Spleen (tissue), 11 donors: ENCODE results near the gene KLHL14. TPM values are rescaled to one million over a fixed set of nuclear protein-coding genes. Genes with fewer than 3 reads are reported as not detected.

Experiments used
- DNase-seq: peaks from one replicate; pipeline ENCODE4 v3.0.0-alpha.2; 2020
- H3K27ac ChIP-seq, 8 donors: fragments of 200-600 bp; sonication (generic) in 7 of 8; 1 replicate in 4 of 8; 2 replicates in 4 of 8; pipeline versions ENCODE4 v1.5.0 to v1.8.0; 2016 to 2021; ENCODE audit warnings: inconsistent platforms in 4 of 8, mild to moderate bottlenecking in 4 of 8, moderate library complexity in 1 of 8
- H3K27me3 ChIP-seq, 7 donors: fragments of 200-600 bp; sonication (generic) in 6 of 7; replicated peaks in 1 of 7; 1 replicate in 4 of 7; 2 replicates in 3 of 7; pipeline versions ENCODE4 v1.5.0 to v1.8.0; 2016 to 2021; ENCODE audit warnings: inconsistent platforms in 3 of 7, mild to moderate bottlenecking in 1 of 7
- H3K36me3 ChIP-seq, 6 donors: fragments of 200-600 bp; sonication (generic) in 5 of 6; 1 replicate in 4 of 6; 2 replicates in 2 of 6; pipeline versions ENCODE4 v1.5.0 to v1.8.0; 2016 to 2021; ENCODE audit warnings: inconsistent platforms in 2 of 6
- H3K4me1 ChIP-seq, 6 donors: fragments of 200-600 bp; sonication (generic) in 5 of 6; 1 replicate in 3 of 6; 2 replicates in 3 of 6; pipeline versions ENCODE4 v1.5.0 to v1.8.0; 2016 to 2021; ENCODE audit warnings: inconsistent platforms in 3 of 6
- H3K4me3 ChIP-seq, 8 donors: fragments of 200-600 bp; sonication (generic) in 7 of 8; 1 replicate in 4 of 8; 2 replicates in 4 of 8; pipeline versions ENCODE4 v1.5.0 to v1.8.0; 2016 to 2021; ENCODE audit warnings: inconsistent platforms in 4 of 8, mild to moderate bottlenecking in 4 of 8, moderate library complexity in 2 of 8
- H3K9me3 ChIP-seq, 8 donors: fragments of 200-600 bp; sonication (generic) in 7 of 8; 1 replicate in 4 of 8; 2 replicates in 4 of 8; pipeline versions ENCODE4 v1.5.0 to v1.8.0; 2016 to 2021; ENCODE audit warnings: inconsistent platforms in 4 of 8
- POLR2A ChIP-seq, 3 donors: fragments of 450-650 bp; IDR thresholded peaks; one replicate each; pipeline ENCODE4 v1.5.1; 2017; ENCODE audit warnings: antibody characterized with exemption in 3 of 3, mild to moderate bottlenecking in 1 of 3
- POLR2AphosphoS5 ChIP-seq, 3 donors: sonication (generic); formaldehyde crosslinking; IDR thresholded peaks; one replicate each; pipeline ENCODE4 v1.5.1; 2017; ENCODE audit warnings: antibody characterized with exemption in 3 of 3
- WGBS, 5 donors: extraction: QIAGEN DNeasy Blood & Tissue Kit in 3 of 5; methylation state at CpG; one replicate each; pipeline versions ENCODE4 v1.1.5 to v1.1.7; 2013 to 2018; 5-methylcytosine and 5-hydroxymethylcytosine counted together
- intact Hi-C: fragments of 100-400 bp; cut with DNase I; formaldehyde crosslinking; loops from one replicate; pipeline ENCODE4 v1.15.0; 2023; ENCODE audit warnings: low total_unique reads
- polyA plus RNA-seq, 3 donors: library from polyadenylated mRNA; stranded (reverse); fragments of 200-250 nt; gene quantifications; one replicate each; pipeline ENCODE4 v1.2.1, GENCODE V29; 2013
- total RNA-seq, 7 donors: library from RNA; depleted of rRNA in 3 of 7; stranded (reverse); fragments of >200 nt in 3 of 7; fragmentation: NEBNext Ultra II Directional in 4 of 7; extraction: Animal tissue kit (Norgen Biotek cat#: 25700) in 4 of 7; gene quantifications; one replicate each; pipeline versions ENCODE4 v1.1.0 to v1.2.1, GENCODE V29; 2016 to 2021
- TF ChIP-seq, protein P1 (sequence below), 11 experiments: fragments of 200-600 bp in 7 of 11; fragments of 450-650 bp in 4 of 11; sonication (generic) in 4 of 11; IDR thresholded peaks in 8 of 11; conservative IDR thresholded peaks in 3 of 11; 1 replicate in 7 of 11; 2 replicates in 4 of 11; pipeline versions ENCODE4 v1.4.0 to v1.8.0; 2016 to 2021; ENCODE audit warnings: antibody characterized with exemption in 11 of 11, inconsistent platforms in 4 of 11, mild to moderate bottlenecking in 1 of 11
- donor health status: healthy with polysubstance abuse.
- donor health status: DM: no; HTN: no; CAD: no; lungs with moderate emphysema.
- donor health status: DM: no; HTN: no; CAD: no.
- donor health status: Bipolar disorder and iron deficiency.
- donor health status: healthy.
- donor health status: DM: no; HTN: no; CAD: no.
- donor health status: DM: yes; HTN: yes; CAD: no.

Gene KLHL14
- total and polyA plus RNA-seq, 10 donors: 9.4 to 41.4 (median 17.5) TPM

DNA sequence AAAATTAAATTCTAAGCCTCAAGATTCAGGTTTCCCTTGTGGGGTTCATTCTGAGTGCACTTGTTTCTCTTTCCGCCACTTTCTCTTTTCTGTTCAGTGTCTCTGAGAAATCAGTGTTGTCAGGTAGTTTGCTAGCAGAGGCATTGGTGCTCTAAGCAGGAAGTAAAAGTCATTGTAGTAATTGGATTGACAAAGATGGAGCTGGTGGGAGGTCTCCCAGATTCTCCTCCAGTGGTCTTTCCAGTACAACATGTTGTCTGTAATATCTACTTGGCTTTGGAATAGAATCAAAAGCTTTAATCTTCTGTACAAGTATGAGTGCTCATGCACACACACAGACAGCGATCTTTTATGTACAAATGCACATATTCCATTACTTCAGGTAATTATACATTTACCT lies 135.6 kb downstream of the KLHL14 start:
- WGBS, 5 donors: 83 to 94% (median 88%) methylated on average over 2 of the region's 2 CpGs
- intact Hi-C loops: no loop called here
- Histone ChIP-seq H3K36me3 (no peaks in the 10 kb centered on the region), H3K27ac (no peak overlapping the region), H3K27me3 (no peaks in the 10 kb centered on the region), H3K4me1 (no peaks in the 10 kb centered on the region), H3K9me3 (no peaks in the 10 kb centered on the region), H3K4me3 (no peak overlapping the region)
- DNase-seq: no peak
- no peak for TF ChIP-seq POLR2A (IDR thresholded peaks at IDR 0.05)
- TF ChIP-seq, protein P1, sequence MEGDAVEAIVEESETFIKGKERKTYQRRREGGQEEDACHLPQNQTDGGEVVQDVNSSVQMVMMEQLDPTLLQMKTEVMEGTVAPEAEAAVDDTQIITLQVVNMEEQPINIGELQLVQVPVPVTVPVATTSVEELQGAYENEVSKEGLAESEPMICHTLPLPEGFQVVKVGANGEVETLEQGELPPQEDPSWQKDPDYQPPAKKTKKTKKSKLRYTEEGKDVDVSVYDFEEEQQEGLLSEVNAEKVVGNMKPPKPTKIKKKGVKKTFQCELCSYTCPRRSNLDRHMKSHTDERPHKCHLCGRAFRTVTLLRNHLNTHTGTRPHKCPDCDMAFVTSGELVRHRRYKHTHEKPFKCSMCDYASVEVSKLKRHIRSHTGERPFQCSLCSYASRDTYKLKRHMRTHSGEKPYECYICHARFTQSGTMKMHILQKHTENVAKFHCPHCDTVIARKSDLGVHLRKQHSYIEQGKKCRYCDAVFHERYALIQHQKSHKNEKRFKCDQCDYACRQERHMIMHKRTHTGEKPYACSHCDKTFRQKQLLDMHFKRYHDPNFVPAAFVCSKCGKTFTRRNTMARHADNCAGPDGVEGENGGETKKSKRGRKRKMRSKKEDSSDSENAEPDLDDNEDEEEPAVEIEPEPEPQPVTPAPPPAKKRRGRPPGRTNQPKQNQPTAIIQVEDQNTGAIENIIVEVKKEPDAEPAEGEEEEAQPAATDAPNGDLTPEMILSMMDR (IDR thresholded peaks at IDR 0.05 in 8 of 11, conservative IDR thresholded peaks at IDR 0.05 in 3 of 11): no peak
- no peak for TF ChIP-seq POLR2AphosphoS5 (IDR thresholded peaks at IDR 0.05)

DNA sequence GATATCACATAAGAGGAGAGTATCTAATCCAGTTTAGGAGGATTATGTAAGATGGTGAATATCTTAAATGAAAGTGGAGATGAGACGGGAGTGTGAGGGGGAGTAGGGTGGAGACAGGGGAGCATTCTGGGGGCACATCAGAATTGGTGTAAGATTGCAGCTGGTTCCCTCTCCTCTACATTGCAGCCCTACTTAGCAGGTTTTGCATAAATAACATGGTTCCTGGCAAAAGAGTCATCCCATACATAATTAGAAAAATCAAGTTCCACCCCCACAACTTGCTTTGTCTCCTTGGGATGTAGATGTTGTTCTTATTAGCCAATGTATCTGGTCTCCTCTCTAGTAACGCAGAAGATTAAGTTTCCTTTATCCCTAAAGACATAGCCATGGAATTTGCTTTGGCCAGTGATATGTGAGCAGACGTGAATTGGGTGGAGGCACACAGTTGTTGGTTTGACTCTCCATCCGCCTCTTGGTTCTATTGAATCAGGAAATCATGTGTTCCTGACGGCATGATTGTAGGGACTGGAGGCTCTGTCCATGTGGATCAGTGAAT lies 137.9 kb downstream of the KLHL14 start:
- no peaks in the 10 kb centered on the region for H3K36me3 ChIP-seq
- no peaks in the 10 kb centered on the region for H3K4me1 ChIP-seq
- no peaks in the 10 kb centered on the region for H3K9me3 ChIP-seq
- H3K4me3 ChIP-seq: no peak overlapping the region
- intact Hi-C loops: no loop called here
- H3K27ac ChIP-seq: no peak overlapping the region
- no peaks in the 10 kb centered on the region for H3K27me3 ChIP-seq
- 82 to 92% (median 88%) methylated on average over 5 of the region's 5 CpGs for WGBS, 5 donors
- TF ChIP-seq POLR2AphosphoS5 (IDR thresholded peaks at IDR 0.05): no peak
- TF ChIP-seq, protein P1 (IDR thresholded peaks at IDR 0.05 in 8 of 11, conservative IDR thresholded peaks at IDR 0.05 in 3 of 11): no peak
- no peak for TF ChIP-seq POLR2A (IDR thresholded peaks at IDR 0.05)
- DNase-seq: no peak

DNA sequence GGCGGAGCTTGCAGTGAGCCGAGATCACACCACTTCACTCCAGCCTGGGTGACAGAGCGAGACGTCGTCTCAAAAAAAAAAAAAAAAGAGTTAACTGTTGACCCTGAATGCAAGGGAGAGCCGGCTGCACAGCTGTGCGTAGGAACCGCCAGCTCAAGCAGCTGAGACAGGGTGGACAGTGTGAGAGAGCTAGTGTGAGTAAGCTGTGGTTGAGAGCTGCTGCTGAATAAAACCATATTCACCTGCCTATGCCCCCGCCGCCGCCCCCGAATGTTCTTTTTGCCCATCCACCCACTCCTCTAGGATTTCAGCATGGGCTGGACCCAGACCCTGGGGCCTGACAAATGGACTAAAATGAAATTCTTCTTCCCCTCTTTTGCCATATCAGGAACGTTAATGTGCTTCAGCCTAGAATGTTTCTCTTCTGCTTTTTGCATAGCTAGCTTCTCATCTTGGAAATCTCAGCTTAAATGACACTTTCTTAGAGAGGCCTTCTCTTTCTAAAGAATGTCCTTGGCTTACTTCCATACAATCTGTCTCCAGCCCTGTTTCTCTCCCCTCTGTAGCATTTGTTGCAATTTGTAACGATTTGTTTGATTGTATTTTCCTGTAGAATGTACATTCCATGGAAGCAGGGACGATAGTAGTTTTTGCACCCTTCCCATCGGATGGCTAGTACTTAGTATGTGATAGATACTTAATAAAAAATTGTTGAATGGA lies 142.7 kb downstream of the KLHL14 start:
- 70 to 79% (median 73%) methylated on average over 16 of the region's 16 CpGs for WGBS, 5 donors
- peak overlapping the region in 5 of 8 donors; percentile 7 to 61 (median 46) for H3K27ac ChIP-seq
- H3K36me3 ChIP-seq: no peaks in the 10 kb centered on the region
- peak; percentile 61 for DNase-seq
- intact Hi-C loops: no loop called here
- TF ChIP-seq, protein P1 (IDR thresholded peaks at IDR 0.05 in 8 of 11, conservative IDR thresholded peaks at IDR 0.05 in 3 of 11): no peak
- TF ChIP-seq POLR2A (IDR thresholded peaks at IDR 0.05): no peak
- TF ChIP-seq POLR2AphosphoS5 (IDR thresholded peaks at IDR 0.05): no peak
- H3K4me3 ChIP-seq: no peak overlapping the region
- no peaks in the 10 kb centered on the region for H3K27me3 ChIP-seq
- H3K4me1 ChIP-seq: no peaks in the 10 kb centered on the region
- H3K9me3 ChIP-seq: no peaks in the 10 kb centered on the region

DNA sequence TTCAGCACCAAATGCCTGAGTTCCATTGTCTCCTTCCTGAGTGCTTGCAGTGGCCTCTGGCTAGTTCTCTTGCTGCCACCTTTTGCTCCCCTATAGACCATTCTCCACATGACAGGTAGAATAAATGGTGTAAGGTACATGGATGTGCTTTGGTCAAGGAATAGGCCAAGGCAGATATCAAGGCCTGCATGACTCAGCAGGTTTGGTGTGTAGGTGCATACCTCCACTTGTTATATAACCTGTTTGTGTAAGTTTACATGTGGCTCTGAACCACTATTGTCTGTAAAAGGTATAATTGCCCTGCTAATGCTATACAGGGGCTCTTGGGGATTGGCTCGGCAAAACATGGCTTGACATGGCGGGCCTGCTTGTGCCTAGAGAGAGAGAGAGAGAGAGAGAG lies 143.5 kb downstream of the KLHL14 start:
- H3K4me3 ChIP-seq: no peak overlapping the region
- H3K9me3 ChIP-seq: no peaks in the 10 kb centered on the region
- WGBS, 5 donors: 91 to 97% (median 95%) methylated on average over 2 of the region's 2 CpGs
- no peaks in the 10 kb centered on the region for H3K36me3 ChIP-seq
- H3K27ac ChIP-seq: peak overlapping the region in 5 of 8 donors; percentile 7 to 61 (median 46)
- DNase-seq: no peak
- intact Hi-C loops: no loop called here
- no peaks in the 10 kb centered on the region for H3K4me1 ChIP-seq
- TF ChIP-seq POLR2AphosphoS5 (IDR thresholded peaks at IDR 0.05): no peak
- TF ChIP-seq POLR2A (IDR thresholded peaks at IDR 0.05): no peak
- TF ChIP-seq, protein P1 (IDR thresholded peaks at IDR 0.05 in 8 of 11, conservative IDR thresholded peaks at IDR 0.05 in 3 of 11): no peak
- no peaks in the 10 kb centered on the region for H3K27me3 ChIP-seq
